HCT116 (cell line): Measurements from ENCODE around the gene DYNLRB1.

Experiments
- EZH2 ChIP-seq: fragments of 200-600 bp; sonication (generic); IDR thresholded peaks from 2 replicates; pipeline ENCODE4 v1.6.1; 2017; ENCODE audit warnings: antibody characterized with exemption, mixed run types
- JUND ChIP-seq: IDR thresholded peaks from 2 replicates; pipeline ENCODE4 v1.6.1; 2012
- POLR2A ChIP-seq: IDR thresholded peaks from 2 replicates; pipeline ENCODE4 v1.7.0; 2011; ENCODE audit warnings: borderline replicate concordance; ENCODE audit not compliant: insufficient read depth, insufficient read length; ENCODE audit errors: extremely low read depth
- TF ChIP-seq, protein P1 (sequence below), 3 experiments: fragments of 200-600 bp in 1 of 3; sonication (generic) in 1 of 3; IDR thresholded peaks in 2 of 3; conservative IDR thresholded peaks in 1 of 3; 2 replicates each; pipeline ENCODE4 v1.5.1; 2012 to 2017; ENCODE audit warnings: low read depth in 2 of 3, low read length in 2 of 3, antibody characterized with exemption in 1 of 3, borderline replicate concordance in 1 of 3, control low read depth in 1 of 3, mild to moderate bottlenecking in 1 of 3, mixed read lengths in 1 of 3, mixed run types in 1 of 3, moderate library complexity in 1 of 3; ENCODE audit not compliant: insufficient read depth in 1 of 3

DNA sequence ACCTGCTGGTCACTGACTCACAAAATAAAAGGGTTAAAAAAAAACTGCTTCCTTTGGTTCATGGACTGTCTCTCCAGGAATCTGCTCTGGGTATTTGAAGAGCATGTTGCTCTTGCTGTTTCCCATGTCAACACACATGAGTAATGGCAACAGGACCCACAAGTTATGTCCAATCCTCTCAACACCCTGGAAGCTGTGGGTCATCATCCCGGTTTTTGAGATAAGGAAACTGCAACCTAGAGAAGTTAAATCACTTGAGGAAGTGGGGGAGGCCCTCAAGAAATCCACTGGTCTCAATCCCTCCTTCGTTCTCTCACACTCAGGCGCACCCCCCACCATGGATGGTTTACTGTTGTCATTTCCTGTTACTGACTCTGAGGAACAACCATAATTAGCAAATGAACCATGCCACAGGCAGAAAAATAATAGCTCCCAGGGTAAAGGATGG lies 54.7 kb downstream of the DYNLRB1 start:
- TF ChIP-seq POLR2A: no peak
- TF ChIP-seq EZH2: no peak
- TF ChIP-seq, protein P1, sequence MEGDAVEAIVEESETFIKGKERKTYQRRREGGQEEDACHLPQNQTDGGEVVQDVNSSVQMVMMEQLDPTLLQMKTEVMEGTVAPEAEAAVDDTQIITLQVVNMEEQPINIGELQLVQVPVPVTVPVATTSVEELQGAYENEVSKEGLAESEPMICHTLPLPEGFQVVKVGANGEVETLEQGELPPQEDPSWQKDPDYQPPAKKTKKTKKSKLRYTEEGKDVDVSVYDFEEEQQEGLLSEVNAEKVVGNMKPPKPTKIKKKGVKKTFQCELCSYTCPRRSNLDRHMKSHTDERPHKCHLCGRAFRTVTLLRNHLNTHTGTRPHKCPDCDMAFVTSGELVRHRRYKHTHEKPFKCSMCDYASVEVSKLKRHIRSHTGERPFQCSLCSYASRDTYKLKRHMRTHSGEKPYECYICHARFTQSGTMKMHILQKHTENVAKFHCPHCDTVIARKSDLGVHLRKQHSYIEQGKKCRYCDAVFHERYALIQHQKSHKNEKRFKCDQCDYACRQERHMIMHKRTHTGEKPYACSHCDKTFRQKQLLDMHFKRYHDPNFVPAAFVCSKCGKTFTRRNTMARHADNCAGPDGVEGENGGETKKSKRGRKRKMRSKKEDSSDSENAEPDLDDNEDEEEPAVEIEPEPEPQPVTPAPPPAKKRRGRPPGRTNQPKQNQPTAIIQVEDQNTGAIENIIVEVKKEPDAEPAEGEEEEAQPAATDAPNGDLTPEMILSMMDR (IDR thresholded peaks at IDR 0.05 in 2 of 3, conservative IDR thresholded peaks at IDR 0.05 in 1 of 3; ENCODE audit: borderline replicate concordance in 1 of 3, insufficient read depth in 1 of 3, low read depth in 2 of 3, low read length in 2 of 3): no peak
- TF ChIP-seq JUND: no peak
